ES-I3 (cell line): ENCODE results near the gene RHBDL3.

Experiments used
- H3K36me3 ChIP-seq: 2 replicates; pipeline ENCODE4 v1.6.1; 2013; ENCODE audit warnings: mild to moderate bottlenecking, low read length, control low read depth, moderate library complexity; ENCODE audit not compliant: insufficient read depth
- H3K4me1 ChIP-seq: 2 replicates; pipeline ENCODE4 v1.6.1; 2013; ENCODE audit warnings: mild to moderate bottlenecking, control low read depth, low read length; ENCODE audit not compliant: insufficient read depth
- H3K9ac ChIP-seq: 2 replicates; pipeline ENCODE4 v1.6.1; 2013; ENCODE audit warnings: low read depth, mild to moderate bottlenecking, low read length, moderate library complexity
- H3K9me3 ChIP-seq: 2 replicates; pipeline ENCODE4 v1.6.1; 2013; ENCODE audit warnings: mild to moderate bottlenecking, low read length, moderate library complexity; ENCODE audit not compliant: control insufficient read depth, insufficient read depth

Gene RHBDL3

GRCh38 chr17:32292094-32292493, 26.5 kb downstream of the RHBDL3 start:
- Histone ChIP-seq H3K9ac (no peak overlapping the region), H3K4me1 (peaks cover 23% of the 10 kb centered on the region), H3K36me3 (no peaks in the 10 kb centered on the region), H3K9me3 (no peaks in the 10 kb centered on the region)

- Histone ChIP-seq H3K36me3 (no peaks in the 10 kb centered on the region), H3K9me3 (no peaks in the 10 kb centered on the region), H3K4me1 (peaks cover 6% of the 10 kb centered on the region), H3K9ac (no peak overlapping the region)
Measured at GRCh38 chr17:32297424-32297823, 31.8 kb downstream of the RHBDL3 start.

- Histone ChIP-seq H3K9ac (no peak overlapping the region), H3K36me3 (no peaks in the 10 kb centered on the region), H3K9me3 (no peaks in the 10 kb centered on the region), H3K4me1 (peaks cover 9% of the 10 kb centered on the region)
Measured at GRCh38 chr17:32297860-32298259, 32.2 kb downstream of the RHBDL3 start.

- peaks cover 12% of the 10 kb centered on the region for H3K4me1 ChIP-seq
- H3K36me3 ChIP-seq: no peaks in the 10 kb centered on the region
- no peaks in the 10 kb centered on the region for H3K9me3 ChIP-seq
- H3K9ac ChIP-seq: no peak overlapping the region
Measured at GRCh38 chr17:32298298-32298697, 32.7 kb downstream of the RHBDL3 start.

GRCh38 chr17:32298721-32299579, 33.3 kb downstream of the RHBDL3 start:
- H3K9ac ChIP-seq: no peak overlapping the region
- H3K9me3 ChIP-seq: no peaks in the 10 kb centered on the region
- H3K36me3 ChIP-seq: no peaks in the 10 kb centered on the region
- peaks cover 18% of the 10 kb centered on the region for H3K4me1 ChIP-seq

GRCh38 chr17:32299580-32300164, 34.0 kb downstream of the RHBDL3 start:
- no peak overlapping the region for H3K9ac ChIP-seq

GRCh38 chr17:32302037-32302436, 36.4 kb downstream of the RHBDL3 start:
- peaks cover 31% of the 10 kb centered on the region for H3K4me1 ChIP-seq
- H3K36me3 ChIP-seq: no peaks in the 10 kb centered on the region
- no peaks in the 10 kb centered on the region for H3K9me3 ChIP-seq
- no peak overlapping the region for H3K9ac ChIP-seq

More at GRCh38 chr17:32299580-32300164, 34.0 kb downstream of the RHBDL3 start:
- Histone ChIP-seq H3K9me3 (no peaks in the 10 kb centered on the region), H3K4me1 (peaks cover 25% of the 10 kb centered on the region), H3K36me3 (no peaks in the 10 kb centered on the region)

- no peaks in the 10 kb centered on the region for H3K9me3 ChIP-seq
- peaks cover 31% of the 10 kb centered on the region for H3K4me1 ChIP-seq
- no peak overlapping the region for H3K9ac ChIP-seq
- no peaks in the 10 kb centered on the region for H3K36me3 ChIP-seq
Measured at GRCh38 chr17:32302860-32303649, 37.4 kb downstream of the RHBDL3 start.

- H3K4me1 ChIP-seq: peaks cover 31% of the 10 kb centered on the region
- no peaks in the 10 kb centered on the region for H3K36me3 ChIP-seq
- no peak overlapping the region for H3K9ac ChIP-seq
- H3K9me3 ChIP-seq: no peaks in the 10 kb centered on the region
Measured at GRCh38 chr17:32303781-32304288, 38.2 kb downstream of the RHBDL3 start.

GRCh38 chr17:32305049-32305448, 39.4 kb downstream of the RHBDL3 start:
- no peak overlapping the region for H3K9ac ChIP-seq
- no peaks in the 10 kb centered on the region for H3K9me3 ChIP-seq
- no peaks in the 10 kb centered on the region for H3K36me3 ChIP-seq
- H3K4me1 ChIP-seq: peaks cover 31% of the 10 kb centered on the region

- H3K9me3 ChIP-seq: no peaks in the 10 kb centered on the region
- H3K4me1 ChIP-seq: peaks cover 24% of the 10 kb centered on the region
- H3K9ac ChIP-seq: no peak overlapping the region
- H3K36me3 ChIP-seq: no peaks in the 10 kb centered on the region
Measured at GRCh38 chr17:32307658-32308057, 42.0 kb downstream of the RHBDL3 start.

- Histone ChIP-seq H3K4me1 (no peaks in the 10 kb centered on the region), H3K9me3 (no peaks in the 10 kb centered on the region), H3K36me3 (no peaks in the 10 kb centered on the region), H3K9ac (no peak overlapping the region)
Measured at GRCh38 chr17:32311028-32311536, 45.5 kb downstream of the RHBDL3 start.

- H3K4me1 ChIP-seq: no peaks in the 10 kb centered on the region
- H3K9me3 ChIP-seq: no peaks in the 10 kb centered on the region
- H3K9ac ChIP-seq: no peak overlapping the region
- no peaks in the 10 kb centered on the region for H3K36me3 ChIP-seq
Measured at GRCh38 chr17:32314636-32315035, 49.0 kb downstream of the RHBDL3 start.

GRCh38 chr17:32315171-32315570, 49.5 kb downstream of the RHBDL3 start:
- Histone ChIP-seq H3K4me1 (no peaks in the 10 kb centered on the region), H3K9me3 (no peaks in the 10 kb centered on the region), H3K9ac (no peak overlapping the region), H3K36me3 (no peaks in the 10 kb centered on the region)
